NCI-H1417 (cell line): Measurements from ENCODE around the gene FBXL19.
"Not testable (repeated sequence)": the region's sequence is repeated elsewhere in the genome, so short reads cannot be mapped to it uniquely, and the experiment has no call there.

Experiments used
- DNase-seq, 3 experiments: peaks; one replicate each; lab custom pipeline; 2025; lab: John Stamatoyannopoulos, UW

Gene FBXL19

GRCh38 chr16:30921748-30922419 lies 1.5 kb upstream of the FBXL19 start:
- peak; percentile 81 to 95 (median 84) for DNase-seq

DNA sequence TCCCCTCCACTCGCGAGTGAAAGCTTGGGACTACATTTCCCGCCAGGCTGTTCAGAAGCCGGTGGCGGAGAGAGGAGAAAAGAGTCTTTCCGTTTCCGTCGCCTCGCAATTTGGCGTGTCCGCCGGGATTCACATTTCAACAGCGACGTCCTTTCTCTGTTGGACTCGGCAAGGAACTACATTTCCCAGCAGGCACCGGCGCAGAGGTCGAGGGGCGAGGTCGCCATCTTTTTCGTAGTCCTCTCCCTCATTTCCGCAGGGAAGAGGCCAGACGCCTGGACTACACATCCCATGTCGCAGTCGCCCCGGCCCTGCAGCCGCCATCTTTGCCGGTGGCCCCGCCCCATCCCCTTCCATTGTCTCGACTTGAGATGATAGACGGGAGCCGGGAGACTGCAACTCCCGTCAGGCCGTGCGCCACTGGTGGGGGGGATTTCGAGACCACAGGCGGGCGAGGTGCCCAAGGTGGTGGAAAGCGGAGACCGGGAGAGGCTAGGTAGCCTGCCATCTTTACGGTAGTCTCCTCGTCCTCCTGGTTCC lies 882 bp upstream of the FBXL19 start:
- DNase-seq: peak; percentile 96 to 100 (median 98)

DNA sequence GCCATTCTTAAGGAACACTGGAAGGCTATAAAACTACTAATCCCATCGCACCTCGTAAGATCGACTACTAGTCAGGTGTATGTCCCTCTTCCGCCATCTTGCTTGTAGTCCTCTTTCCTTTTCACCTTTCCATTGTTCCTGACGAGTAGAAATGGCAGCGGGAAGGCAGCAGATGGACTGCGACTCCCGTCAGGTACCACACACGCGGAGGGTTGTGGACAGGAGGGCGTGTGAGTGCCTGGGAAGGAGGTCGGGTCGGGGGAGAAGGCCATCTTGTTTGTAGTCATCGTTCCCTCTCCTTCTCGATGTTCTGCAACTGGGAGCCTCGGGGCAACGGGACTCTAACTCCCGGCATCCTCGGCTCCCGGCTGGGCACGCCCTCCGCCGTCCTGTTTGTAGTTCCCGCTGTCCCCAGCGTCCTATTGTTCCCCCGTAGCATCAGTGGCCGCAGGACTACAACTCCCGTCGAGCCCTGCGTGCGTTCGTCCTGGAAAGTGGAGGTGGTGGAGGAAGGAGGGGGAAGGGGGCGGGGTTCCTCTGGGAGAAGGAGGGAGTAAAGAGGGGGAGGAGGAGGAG lies 324 bp upstream of the FBXL19 start:
- DNase-seq: peak; percentile 94 to 99 (median 97)

- DNase-seq: peak in 1 of 3 experiments; percentile 40
These were observed 922 bp downstream of the FBXL19 start for GRCh38 chr16:30924076-30924912.

DNA sequence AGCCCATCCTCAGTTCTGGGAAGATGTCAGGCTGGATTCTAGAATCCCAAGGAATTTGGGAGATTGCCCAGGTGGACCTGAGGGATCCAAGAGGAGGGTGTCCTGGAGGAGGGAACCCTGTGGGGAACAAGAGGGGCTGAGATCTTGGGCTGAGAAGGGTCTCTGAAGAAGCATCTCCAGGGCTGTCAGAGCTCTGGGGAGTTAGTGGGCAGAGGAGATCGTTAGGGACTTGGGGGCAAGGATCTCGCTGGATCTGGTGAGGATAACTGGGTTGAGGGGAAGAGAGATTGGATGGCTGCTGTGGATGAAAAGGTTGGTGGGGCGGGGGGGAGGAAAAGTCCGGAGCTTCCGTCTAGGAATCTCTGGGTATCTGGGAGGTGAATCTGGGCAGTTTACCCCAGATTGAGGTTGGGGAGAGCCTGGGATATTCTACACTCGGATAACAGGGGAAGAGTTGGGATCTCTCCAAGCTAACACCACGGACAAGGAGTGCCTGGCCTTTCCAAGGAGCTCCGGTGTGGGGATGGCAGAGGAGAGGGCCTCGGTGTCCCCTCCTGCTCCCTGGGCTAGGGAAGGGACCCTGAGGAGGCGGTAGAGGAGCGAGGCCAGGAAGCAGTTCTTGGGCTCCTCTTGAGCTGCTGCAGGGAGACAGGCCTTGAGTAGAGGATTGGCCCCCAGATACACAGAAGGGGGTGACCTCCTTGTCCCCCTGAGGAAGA lies 1.7 kb downstream of the FBXL19 start:
- DNase-seq: no peak

DNA sequence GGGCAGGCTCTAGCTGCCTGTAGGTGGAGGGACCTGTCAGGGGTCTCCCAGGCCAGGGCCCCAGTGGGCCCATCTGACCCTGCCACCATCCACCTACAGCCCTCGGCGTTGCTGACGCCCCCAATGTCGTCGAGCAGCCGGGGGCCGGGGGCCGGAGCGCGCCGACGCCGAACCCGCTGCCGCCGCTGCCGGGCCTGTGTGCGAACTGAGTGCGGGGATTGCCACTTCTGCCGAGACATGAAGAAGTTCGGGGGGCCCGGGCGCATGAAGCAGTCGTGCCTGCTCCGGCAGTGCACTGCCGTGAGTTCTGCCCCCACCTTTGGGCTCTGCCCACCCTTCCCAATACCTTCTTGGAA lies 2.2 kb downstream of the FBXL19 start:
- no peak for DNase-seq

DNA sequence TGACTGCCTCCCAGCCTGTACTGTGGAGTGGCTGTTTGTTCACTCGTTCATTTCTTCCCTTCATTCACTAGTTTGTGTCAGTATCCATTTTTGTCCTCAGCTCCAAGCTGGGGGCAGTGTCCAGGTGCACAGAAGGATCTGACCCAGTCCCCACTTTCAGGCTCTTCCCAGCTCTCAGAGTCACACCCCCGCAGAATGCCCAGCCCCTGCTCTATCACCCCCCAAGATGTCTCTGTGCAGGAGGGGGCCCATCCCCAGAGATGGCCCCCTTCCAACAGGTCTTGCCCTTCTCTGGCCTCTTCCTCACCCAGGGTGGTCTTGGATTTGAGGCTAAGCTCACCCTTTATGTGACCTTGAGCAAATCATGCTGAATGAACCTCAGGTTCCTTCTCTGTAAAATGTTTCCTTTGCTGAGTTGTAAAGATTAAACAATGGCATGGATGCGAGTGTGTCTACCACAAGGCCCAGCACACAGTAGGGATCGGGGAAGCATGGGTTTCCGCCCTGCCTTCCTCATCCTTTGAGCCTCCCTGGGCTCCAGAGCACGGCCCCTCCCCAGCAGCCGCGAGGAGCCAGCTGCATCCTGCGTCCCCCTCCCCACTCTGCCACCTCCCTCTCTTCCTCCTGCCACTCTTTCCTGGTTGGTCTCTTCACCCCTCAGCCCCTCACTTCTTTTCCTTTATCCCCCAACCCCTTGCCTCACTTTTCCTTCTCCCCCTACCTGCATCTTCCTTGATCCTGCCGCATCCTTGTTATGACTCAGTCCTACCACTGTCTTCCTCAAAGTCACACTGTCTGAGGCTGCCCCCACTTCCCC lies 2.8 kb downstream of the FBXL19 start:
- DNase-seq: no peak

DNA sequence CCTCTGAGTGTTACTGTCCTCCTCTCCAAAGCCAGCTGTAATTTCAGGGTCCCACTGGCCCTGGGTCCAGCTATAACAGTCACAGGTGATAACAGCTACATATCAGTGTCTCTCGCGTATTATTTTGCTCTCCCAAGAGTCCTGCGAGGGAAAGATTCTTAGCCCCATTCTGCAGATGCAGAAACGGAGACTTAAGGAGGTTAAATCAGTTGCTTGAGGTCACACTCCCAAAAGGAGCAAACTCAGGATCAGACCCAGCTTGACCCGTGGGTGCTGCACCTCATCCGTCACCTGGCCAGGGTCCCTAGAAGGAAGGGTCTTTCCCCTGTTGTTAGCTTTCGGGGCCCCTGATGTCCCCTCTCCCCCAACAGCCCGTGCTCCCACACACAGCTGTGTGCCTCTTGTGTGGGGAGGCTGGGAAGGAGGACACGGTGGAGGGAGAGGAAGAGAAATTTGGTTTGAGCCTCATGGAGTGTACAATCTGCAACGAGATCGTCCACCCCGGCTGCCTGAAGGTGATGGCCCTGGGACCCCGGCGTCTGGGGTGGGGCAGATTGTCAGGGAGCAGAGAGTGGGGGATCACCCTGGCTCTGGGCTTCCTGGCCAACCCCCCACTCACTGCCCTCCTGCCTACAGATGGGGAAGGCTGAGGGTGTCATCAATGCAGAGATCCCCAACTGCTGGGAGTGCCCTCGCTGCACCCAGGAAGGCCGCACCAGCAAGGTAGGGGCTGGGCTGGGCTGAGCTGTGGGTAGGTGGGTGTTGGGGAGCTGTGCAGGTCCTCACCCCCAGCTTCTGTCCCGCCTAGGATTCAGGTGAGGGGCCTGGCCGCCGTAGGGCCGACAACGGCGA lies 3.8 kb downstream of the FBXL19 start:
- DNase-seq: no peak

- DNase-seq: peak; percentile 72 to 95 (median 86)
These were observed 4.5 kb downstream of the FBXL19 start for GRCh38 chr16:30927789-30928378.

DNA sequence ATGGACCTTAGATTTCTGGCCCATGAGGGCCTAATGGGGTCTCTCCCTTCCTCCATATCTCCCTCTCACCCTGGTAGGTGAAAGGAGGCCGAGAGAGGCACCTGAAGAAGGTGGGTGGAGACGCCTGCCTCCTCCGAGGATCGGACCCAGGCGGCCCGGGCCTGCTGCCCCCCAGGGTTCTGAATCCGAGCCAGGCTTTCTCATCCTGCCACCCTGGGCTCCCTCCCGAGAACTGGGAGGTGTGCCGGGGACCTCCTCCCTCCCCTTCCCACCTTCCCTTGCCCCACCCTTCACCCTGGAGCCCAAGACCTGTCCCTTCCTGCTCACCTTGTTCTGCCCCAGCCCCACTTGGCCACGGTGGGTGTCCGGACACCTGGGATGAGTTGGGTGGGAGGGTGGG lies 5.0 kb downstream of the FBXL19 start:
- DNase-seq: no peak

DNA sequence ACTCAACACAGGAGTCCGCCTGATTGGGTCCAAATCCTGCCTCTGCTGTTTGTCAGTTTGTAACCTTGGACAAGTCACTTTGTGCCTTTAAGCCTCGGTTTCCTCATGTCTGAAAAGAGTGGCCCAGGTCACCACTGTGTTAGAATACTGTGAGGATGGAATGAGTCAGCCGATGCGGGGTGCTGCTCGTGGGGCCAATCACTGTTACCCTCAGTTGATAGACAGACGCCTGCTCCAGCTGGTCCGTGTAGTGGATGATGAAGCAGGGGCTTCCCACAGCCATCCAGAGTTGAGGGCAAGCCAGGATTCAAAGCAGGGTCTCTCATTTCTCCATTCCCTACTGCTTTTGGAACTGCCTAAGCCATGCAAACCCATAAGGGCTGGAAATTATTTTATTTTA lies 5.8 kb downstream of the FBXL19 start:
- DNase-seq: no peak

GRCh38 chr16:30930160-30930571 lies 6.8 kb downstream of the FBXL19 start:
- DNase-seq: no peak

- no peak for DNase-seq
These were observed 7.8 kb downstream of the FBXL19 start for GRCh38 chr16:30931068-30931650.

DNA sequence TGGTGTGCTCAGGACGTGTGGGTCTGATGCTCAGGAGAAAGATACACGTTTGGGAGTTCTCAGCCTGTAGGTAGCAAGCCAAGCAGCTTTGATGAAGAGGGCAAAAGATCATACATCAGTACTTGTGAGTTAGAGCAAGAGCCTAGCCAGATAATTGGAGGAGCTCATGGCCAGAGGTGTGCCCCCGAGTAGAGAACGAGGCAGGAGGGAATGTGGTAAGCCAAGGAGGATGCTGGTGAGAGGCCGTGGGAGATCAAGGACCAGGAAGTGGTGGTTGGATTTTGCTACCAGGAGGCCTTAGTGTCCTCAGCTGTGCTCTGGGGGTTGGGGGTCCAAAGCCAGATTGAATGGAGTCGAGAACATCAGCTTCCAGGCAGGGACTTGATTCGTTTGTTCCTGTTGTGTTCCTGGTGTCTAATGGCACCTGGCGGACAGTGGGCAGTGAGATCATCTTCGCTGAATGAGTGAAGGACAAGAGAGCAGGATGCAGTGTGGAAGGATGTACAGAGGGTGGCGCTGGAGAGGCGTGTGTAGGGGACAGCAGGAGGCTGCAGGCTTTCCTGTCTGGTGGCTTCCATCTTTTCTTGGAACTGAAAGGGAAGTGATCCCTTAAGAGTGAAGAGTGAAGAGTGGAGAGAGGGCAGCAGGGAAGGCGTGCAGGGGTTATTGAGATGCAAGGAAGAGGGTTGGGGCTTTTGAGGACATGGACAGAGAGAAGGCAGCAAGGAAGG lies 11.6 kb downstream of the FBXL19 start:
- no peak for DNase-seq

GRCh38 chr16:30937692-30938091 lies 14.3 kb downstream of the FBXL19 start:
- no peak for DNase-seq

DNA sequence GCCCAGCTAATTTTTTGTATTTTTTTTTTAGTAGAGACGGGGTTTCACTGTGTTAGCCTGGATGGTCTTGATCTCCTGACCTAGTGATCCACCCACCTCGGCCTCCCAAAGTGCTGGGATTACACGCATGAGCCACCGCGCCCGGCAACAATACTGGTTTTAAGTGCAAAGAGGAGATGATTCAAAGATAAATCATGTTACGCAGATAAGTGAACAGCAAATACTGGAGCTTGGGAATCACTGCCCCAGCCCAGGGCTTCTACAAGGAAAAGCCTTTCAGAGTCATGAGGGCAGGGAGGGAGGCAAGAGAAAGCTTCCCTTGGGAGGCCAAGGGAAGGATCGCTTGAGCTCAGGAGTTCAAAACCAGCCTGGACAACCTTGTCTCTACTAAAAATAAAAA lies 16.2 kb downstream of the FBXL19 start:
- not testable (repeated sequence) for DNase-seq

GRCh38 chr16:30941600-30942425 lies 18.4 kb downstream of the FBXL19 start:
- peak; percentile 29 to 69 (median 54) for DNase-seq

DNA sequence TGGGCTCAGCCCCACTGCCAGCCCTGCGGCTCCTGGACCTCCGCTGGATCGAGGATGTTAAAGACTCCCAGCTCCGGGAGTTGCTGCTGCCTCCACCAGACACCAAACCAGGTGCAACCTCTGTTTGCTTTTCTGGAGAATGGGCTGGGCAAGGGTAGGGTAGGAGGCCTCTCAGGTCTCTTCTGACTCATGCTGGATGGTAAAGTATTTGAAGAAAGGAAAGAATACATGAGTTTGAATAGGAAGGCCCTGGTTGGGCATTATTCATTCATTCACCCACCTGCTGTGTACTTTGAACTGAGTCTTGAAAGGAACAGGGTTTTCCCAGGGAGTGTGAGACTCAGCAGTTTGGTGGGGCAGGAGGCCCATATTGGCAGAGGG lies 19.0 kb downstream of the FBXL19 start:
- no peak for DNase-seq
